Body of pancreas (tissue), 4 donors: ENCODE data around the gene ZFHX3.

Experiments used
- POLR2A ChIP-seq, 3 donors: fragments of 450-650 bp; IDR thresholded peaks; one replicate each; pipeline ENCODE4 v1.6.1; 2016; ENCODE audit warnings: antibody characterized with exemption in 3 of 3, mild to moderate bottlenecking in 2 of 3
- TF ChIP-seq, protein P1 (sequence below), 7 experiments: fragments of 450-650 bp in 4 of 7; fragments of 200-600 bp in 3 of 7; sonication (generic) in 3 of 7; IDR thresholded peaks; one replicate each; pipeline ENCODE4 v1.5.1; 2016 to 2019; ENCODE audit warnings: antibody characterized with exemption in 7 of 7

DNA sequence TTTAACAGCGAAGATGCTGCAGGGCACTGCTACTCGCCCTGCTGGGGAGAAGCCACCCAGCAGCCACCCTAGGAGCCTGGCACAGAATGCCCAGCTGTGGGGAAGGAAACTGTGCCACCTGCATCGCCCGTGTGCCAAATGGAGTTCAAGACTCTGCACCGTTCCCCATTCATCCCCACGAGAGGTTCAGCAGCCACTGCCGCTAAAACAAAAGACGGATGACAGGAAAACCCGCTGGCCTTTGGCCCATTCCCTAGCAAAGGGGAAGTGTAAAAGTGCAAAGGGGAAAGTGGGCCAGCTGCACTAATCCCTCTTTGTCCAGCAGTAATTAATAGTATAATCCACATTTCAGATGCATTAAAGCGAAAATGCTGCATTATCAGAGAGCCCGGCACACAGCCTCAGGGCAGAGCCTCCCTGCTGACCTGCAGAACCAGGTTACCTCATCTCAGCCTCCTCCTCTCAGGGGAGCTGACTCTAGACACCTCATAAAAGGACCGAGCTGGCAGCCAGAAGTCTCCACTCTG lies 37.7 kb downstream of the ZFHX3 start:
- TF ChIP-seq, protein P1, sequence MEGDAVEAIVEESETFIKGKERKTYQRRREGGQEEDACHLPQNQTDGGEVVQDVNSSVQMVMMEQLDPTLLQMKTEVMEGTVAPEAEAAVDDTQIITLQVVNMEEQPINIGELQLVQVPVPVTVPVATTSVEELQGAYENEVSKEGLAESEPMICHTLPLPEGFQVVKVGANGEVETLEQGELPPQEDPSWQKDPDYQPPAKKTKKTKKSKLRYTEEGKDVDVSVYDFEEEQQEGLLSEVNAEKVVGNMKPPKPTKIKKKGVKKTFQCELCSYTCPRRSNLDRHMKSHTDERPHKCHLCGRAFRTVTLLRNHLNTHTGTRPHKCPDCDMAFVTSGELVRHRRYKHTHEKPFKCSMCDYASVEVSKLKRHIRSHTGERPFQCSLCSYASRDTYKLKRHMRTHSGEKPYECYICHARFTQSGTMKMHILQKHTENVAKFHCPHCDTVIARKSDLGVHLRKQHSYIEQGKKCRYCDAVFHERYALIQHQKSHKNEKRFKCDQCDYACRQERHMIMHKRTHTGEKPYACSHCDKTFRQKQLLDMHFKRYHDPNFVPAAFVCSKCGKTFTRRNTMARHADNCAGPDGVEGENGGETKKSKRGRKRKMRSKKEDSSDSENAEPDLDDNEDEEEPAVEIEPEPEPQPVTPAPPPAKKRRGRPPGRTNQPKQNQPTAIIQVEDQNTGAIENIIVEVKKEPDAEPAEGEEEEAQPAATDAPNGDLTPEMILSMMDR (IDR thresholded peaks at IDR 0.05), result no peak
- TF ChIP-seq POLR2A (IDR thresholded peaks at IDR 0.05), result no peak
